Thoracic aorta endothelial cell (primary cell): ENCODE data around the gene SLC26A8. TPM values are rescaled to one million over a fixed set of nuclear protein-coding genes. Genes with fewer than 3 reads are reported as not detected.

ENCODE experiments used
- total RNA-seq: library from RNA; depleted of rRNA; stranded (reverse); fragments of >200 nt; gene quantifications from 2 replicates; pipeline ENCODE4 v1.2.3, GENCODE V29; 2012

Gene SLC26A8, protein sequence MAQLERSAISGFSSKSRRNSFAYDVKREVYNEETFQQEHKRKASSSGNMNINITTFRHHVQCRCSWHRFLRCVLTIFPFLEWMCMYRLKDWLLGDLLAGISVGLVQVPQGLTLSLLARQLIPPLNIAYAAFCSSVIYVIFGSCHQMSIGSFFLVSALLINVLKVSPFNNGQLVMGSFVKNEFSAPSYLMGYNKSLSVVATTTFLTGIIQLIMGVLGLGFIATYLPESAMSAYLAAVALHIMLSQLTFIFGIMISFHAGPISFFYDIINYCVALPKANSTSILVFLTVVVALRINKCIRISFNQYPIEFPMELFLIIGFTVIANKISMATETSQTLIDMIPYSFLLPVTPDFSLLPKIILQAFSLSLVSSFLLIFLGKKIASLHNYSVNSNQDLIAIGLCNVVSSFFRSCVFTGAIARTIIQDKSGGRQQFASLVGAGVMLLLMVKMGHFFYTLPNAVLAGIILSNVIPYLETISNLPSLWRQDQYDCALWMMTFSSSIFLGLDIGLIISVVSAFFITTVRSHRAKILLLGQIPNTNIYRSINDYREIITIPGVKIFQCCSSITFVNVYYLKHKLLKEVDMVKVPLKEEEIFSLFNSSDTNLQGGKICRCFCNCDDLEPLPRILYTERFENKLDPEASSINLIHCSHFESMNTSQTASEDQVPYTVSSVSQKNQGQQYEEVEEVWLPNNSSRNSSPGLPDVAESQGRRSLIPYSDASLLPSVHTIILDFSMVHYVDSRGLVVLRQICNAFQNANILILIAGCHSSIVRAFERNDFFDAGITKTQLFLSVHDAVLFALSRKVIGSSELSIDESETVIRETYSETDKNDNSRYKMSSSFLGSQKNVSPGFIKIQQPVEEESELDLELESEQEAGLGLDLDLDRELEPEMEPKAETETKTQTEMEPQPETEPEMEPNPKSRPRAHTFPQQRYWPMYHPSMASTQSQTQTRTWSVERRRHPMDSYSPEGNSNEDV
- total RNA-seq: under 0.01 TPM in 2 replicates

DNA sequence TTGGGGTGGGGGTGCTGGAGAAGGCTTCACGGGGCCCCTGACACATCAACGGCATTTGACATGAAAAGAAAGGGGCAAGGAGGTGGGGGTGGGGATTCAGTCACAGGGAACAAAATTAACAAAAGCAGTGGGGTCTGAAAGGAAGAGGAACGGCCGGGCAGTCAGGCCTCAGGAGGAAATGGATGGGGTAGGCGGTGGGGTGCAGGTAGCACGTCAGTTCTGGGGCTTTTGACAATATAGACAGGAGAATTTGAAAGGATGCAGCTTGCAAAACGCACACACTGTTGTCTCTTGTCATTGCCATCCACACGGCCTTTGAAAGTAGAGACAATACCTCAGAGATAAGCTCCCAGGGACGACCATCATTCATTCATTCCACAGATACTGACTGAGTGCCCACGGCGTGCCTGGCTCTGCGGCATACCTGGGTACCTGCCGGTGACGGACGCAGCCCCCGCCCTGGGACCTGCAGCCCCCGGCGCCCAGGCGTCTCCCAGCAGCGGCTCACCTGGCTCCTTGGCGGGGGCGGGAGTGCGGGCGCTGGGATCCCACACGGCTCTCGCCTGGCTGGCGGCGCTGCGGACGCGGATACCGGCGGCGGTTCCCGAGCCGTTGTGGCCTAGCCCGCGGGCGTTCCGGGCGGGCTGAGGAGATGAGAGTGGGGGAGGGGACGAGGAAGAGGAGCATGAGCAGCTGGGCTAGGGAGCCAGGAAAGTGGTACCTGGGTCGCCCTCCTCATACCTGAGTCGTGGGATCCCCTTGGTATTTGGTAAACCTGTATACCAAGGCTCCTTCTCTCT lies at the start of gene SLC26A8:
SLC26A8 (minus strand) TSS at position 646 of the 800 bp plus-strand sequence. CDS start 4,934 bp downstream, outside the sequence.

GRCh38 chr6:36027501-36028087 lies 3.2 kb upstream of the SLC26A8 start, which contains the start of gene MAPK14:
TSS of gene MAPK14 (plus strand) at chr6:36027808. CDS start at chr6:36028158, 350 bp downstream.

GRCh38 chr6:35920793-35921732 lies 103.4 kb downstream of the SLC26A8 start, which contains the start of gene SRPK1:
TSS of gene SRPK1 (minus strand) at chr6:35921098. CDS start at chr6:35921056, 42 bp downstream.

Other genes with a start within 250 kb of the SLC26A8 start
- gene CLPSL2, start 248.0 kb downstream of the SLC26A8 start, total RNA-seq: not detected in 2 replicates
- gene CLPSL1, start 243.6 kb downstream of the SLC26A8 start, total RNA-seq: not detected in 2 replicates
- not detected in 2 replicates for gene CLPS, start 227.3 kb downstream of the SLC26A8 start, total RNA-seq
- not detected in 2 replicates for gene LHFPL5, start 219.3 kb downstream of the SLC26A8 start, total RNA-seq
- gene SRPK1, start 103.5 kb downstream of the SLC26A8 start, total RNA-seq: 138 and 187 TPM in 2 replicates
- gene MAPK14, start 3.2 kb upstream of the SLC26A8 start, total RNA-seq: 111 and 129 TPM in 2 replicates
- 1.5 and 1.9 TPM in 2 replicates for gene MAPK13, start 105.9 kb upstream of the SLC26A8 start, total RNA-seq
- gene BRPF3, start 172.1 kb upstream of the SLC26A8 start, total RNA-seq: 20.1 and 20.2 TPM in 2 replicates
- gene PNPLA1, start 245.4 kb upstream of the SLC26A8 start, total RNA-seq: not detected in 2 replicates